ENCODE measurements around the gene ADCY5. TPM values are rescaled to one million over a fixed set of nuclear protein-coding genes. Genes with fewer than 3 reads are reported as not detected.
A peak's percentile ranks its signal among the peaks of the same experiment; 100 is the strongest.

Gene ADCY5
- total RNA-seq, 1 donor from 2014 or later, result 6.8 TPM

- no peak for DNase-seq (ENCODE audit: low spot score in 2 of 2, unreplicated experiment in 2 of 2)
- H3K4me3 Mint-ChIP-seq, result no peak overlapping the region
- no peaks in the 10 kb centered on the region for H3K9me3 Mint-ChIP-seq
- peak overlapping the region; percentile 18 for H3K27ac Mint-ChIP-seq
- no peaks in the 10 kb centered on the region for H3K36me3 Mint-ChIP-seq
- no peak for TF ChIP-seq CTCF (IDR thresholded peaks at IDR 0.05; ENCODE audit: unreplicated experiment)
- H3K4me1 Mint-ChIP-seq, result peaks cover 41% of the 10 kb centered on the region
- H3K27me3 Mint-ChIP-seq (ENCODE audit: low read depth), result peaks cover 29% of the 10 kb centered on the region
These were observed 56.5 kb downstream of the ADCY5 start for GRCh38 chr3:123392368-123392767.

- Mint-ChIP-seq H3K9me3 (no peaks in the 10 kb centered on the region), H3K36me3 (no peaks in the 10 kb centered on the region), H3K27me3 (ENCODE audit: low read depth) (peaks cover 42% of the 10 kb centered on the region), H3K4me3 (no peak overlapping the region), H3K27ac (no peak overlapping the region), H3K4me1 (peaks cover 46% of the 10 kb centered on the region)
- TF ChIP-seq CTCF (IDR thresholded peaks at IDR 0.05; ENCODE audit: unreplicated experiment), result no peak
- no peak for DNase-seq (ENCODE audit: low spot score in 2 of 2, unreplicated experiment in 2 of 2)
These were observed 57.9 kb downstream of the ADCY5 start for GRCh38 chr3:123390865-123391600.

- Mint-ChIP-seq H3K36me3 (no peaks in the 10 kb centered on the region), H3K9me3 (no peaks in the 10 kb centered on the region), H3K27me3 (ENCODE audit: low read depth) (peaks cover 47% of the 10 kb centered on the region), H3K4me3 (no peak overlapping the region), H3K4me1 (peaks cover 49% of the 10 kb centered on the region), H3K27ac (no peak overlapping the region)
- no peak for TF ChIP-seq CTCF (IDR thresholded peaks at IDR 0.05; ENCODE audit: unreplicated experiment)
- DNase-seq (ENCODE audit: low spot score in 2 of 2, unreplicated experiment in 2 of 2), result no peak
These were observed 59.3 kb downstream of the ADCY5 start for GRCh38 chr3:123389628-123389918.

- Mint-ChIP-seq H3K9me3 (no peaks in the 10 kb centered on the region), H3K4me3 (no peak overlapping the region), H3K4me1 (peaks cover 51% of the 10 kb centered on the region), H3K36me3 (no peaks in the 10 kb centered on the region), H3K27me3 (ENCODE audit: low read depth) (peaks cover 48% of the 10 kb centered on the region), H3K27ac (peak overlapping the region; percentile 35)
- TF ChIP-seq CTCF (IDR thresholded peaks at IDR 0.05; ENCODE audit: unreplicated experiment), result no peak
- DNase-seq (ENCODE audit: low spot score in 2 of 2, unreplicated experiment in 2 of 2), result no peak
These were observed 59.9 kb downstream of the ADCY5 start for GRCh38 chr3:123388811-123389627.

- no peak for TF ChIP-seq CTCF (IDR thresholded peaks at IDR 0.05; ENCODE audit: unreplicated experiment)
- no peak overlapping the region for H3K4me3 Mint-ChIP-seq
- no peak for DNase-seq (ENCODE audit: low spot score in 2 of 2, unreplicated experiment in 2 of 2)
- no peak overlapping the region for H3K27ac Mint-ChIP-seq
- peaks cover 53% of the 10 kb centered on the region for H3K27me3 Mint-ChIP-seq (ENCODE audit: low read depth)
- no peaks in the 10 kb centered on the region for H3K36me3 Mint-ChIP-seq
- no peaks in the 10 kb centered on the region for H3K9me3 Mint-ChIP-seq
- peaks cover 61% of the 10 kb centered on the region for H3K4me1 Mint-ChIP-seq
These were observed 60.8 kb downstream of the ADCY5 start for GRCh38 chr3:123388042-123388441.
